Fibroblast of villous mesenchyme (primary cell): ENCODE measurements around the gene CFAP54. TPM values are rescaled to one million over a fixed set of nuclear protein-coding genes. Genes with fewer than 3 reads are reported as not detected.

Experiments
- DNase-seq: peaks from one replicate; pipeline ENCODE4 v3.0.0-alpha.2; 2010; ENCODE audit warnings: low read depth
- H3K4me3 ChIP-seq: 2 replicates; pipeline ENCODE4 v1.5.1; 2011; ENCODE audit warnings: low read depth, mild to moderate bottlenecking, low read length
- total RNA-seq: library from RNA; depleted of rRNA; stranded (reverse); fragments of >200 nt; gene quantifications from 2 replicates; pipeline ENCODE4 v1.2.3, GENCODE V29; 2012
- TF ChIP-seq, protein P1 (sequence below): IDR thresholded peaks from 2 replicates; pipeline ENCODE4 v1.5.1; 2012; ENCODE audit warnings: low read depth, mild to moderate bottlenecking, low read length; ENCODE audit not compliant: insufficient read depth

The CFAP54 gene
- total RNA-seq, 1 donor: 0.86 TPM

DNA sequence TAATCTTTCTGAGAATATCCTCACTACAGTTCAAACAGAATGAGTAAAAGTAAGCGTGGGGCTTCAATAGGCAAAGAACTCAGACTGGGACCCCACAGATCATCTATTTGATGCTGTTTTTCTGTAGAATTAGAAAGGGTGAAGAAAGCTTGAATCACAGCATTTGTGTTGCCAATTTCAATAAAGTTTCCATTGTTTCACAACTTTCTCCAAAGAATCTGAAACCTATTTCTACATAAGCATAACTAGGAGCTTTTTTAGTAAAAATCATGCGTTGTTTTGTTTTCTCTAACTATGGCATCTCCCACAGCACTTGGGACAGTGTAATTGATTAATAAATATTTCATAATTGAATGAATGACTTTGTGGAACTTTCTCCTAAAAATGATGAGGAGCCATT, 401.0 kb downstream of the CFAP54 start:
- DNase-seq: no peak
- TF ChIP-seq, protein P1, sequence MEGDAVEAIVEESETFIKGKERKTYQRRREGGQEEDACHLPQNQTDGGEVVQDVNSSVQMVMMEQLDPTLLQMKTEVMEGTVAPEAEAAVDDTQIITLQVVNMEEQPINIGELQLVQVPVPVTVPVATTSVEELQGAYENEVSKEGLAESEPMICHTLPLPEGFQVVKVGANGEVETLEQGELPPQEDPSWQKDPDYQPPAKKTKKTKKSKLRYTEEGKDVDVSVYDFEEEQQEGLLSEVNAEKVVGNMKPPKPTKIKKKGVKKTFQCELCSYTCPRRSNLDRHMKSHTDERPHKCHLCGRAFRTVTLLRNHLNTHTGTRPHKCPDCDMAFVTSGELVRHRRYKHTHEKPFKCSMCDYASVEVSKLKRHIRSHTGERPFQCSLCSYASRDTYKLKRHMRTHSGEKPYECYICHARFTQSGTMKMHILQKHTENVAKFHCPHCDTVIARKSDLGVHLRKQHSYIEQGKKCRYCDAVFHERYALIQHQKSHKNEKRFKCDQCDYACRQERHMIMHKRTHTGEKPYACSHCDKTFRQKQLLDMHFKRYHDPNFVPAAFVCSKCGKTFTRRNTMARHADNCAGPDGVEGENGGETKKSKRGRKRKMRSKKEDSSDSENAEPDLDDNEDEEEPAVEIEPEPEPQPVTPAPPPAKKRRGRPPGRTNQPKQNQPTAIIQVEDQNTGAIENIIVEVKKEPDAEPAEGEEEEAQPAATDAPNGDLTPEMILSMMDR: no peak
- H3K4me3 ChIP-seq: no peak overlapping the region

DNA sequence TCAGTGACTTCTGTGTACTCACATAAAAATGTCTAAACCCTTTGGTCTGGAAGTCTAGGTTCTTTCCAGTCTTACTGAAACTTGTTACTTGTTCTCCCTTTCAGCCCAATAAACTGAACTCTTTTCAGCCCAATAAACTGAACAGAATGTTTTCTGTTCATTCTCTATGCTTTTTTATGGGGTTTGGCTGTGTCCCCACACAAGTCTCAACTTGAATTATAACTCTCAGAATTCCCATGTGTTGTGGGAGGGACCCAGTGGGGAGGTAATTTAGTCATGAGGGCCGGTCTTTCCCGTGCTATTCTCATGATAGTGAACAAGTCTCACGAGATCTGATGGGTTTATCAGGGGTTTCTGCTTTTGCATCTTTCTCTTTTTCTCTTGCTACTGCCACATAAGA, 402.7 kb downstream of the CFAP54 start:
- TF ChIP-seq, protein P1: no peak
- DNase-seq: peak; percentile 34
- no peak overlapping the region for H3K4me3 ChIP-seq

- TF ChIP-seq, protein P1: no peak
- DNase-seq: no peak
Observed at GRCh38 chr12:96897421-96897820, 408.0 kb downstream of the CFAP54 start.

DNA sequence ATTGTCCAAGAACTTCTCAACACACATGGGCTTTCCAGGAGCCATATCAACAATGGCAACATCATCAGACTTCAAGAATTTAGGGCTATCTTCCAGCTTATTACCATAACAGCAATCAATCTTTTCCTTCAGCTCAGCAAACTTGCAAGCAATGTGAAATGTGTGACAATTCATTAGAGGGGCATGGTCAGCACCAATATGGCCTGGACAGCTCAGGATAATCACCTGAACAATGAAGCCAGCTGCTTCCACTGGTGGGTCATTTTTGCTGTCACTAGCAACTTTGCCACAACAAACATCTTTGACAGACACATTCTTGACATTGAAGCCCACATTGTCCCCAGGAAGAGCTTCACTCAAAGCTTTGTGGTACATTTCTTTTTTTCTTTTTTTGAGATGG, 411.8 kb downstream of the CFAP54 start:
- H3K4me3 ChIP-seq: no peak overlapping the region
- no peak for DNase-seq
- TF ChIP-seq, protein P1: no peak

More at GRCh38 chr12:96897421-96897820, 408.0 kb downstream of the CFAP54 start:
- H3K4me3 ChIP-seq: no peak overlapping the region

DNA sequence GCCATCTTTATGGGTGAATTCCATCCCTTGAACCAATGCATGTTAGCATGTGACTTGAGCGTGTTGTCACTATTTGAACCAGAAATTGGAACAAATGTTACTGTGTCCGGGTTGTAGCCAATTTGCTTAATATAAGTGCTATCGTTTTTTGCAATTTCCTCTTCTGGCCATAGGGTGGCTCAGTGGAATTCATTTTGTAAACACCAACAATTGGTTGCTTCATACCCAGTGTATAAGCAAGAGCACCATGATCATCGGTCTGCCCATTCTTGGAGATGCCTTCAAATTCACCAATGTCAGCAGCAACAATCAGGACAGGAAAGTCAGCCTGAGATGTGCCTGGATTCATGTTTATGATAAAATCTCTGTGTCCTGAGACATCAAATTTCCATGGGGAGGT, 412.7 kb downstream of the CFAP54 start:
- TF ChIP-seq, protein P1: peak; percentile 30
- DNase-seq: peak; percentile 17
- no peak overlapping the region for H3K4me3 ChIP-seq

GRCh38 chr12:96906498-96906848, 417.1 kb downstream of the CFAP54 start:
- TF ChIP-seq, protein P1: no peak
- no peak for DNase-seq
- peak overlapping the region; percentile 77 for H3K4me3 ChIP-seq
